HS-5 (cell line): ENCODE results near the gene HEPH.
"Not testable (repeated sequence)": the region's sequence is repeated elsewhere in the genome, so short reads cannot be mapped to it uniquely, and the experiment has no call there.

ENCODE experiments used
- DNase-seq: peaks from one replicate; pipeline ENCODE4 v3.0.0-alpha.2; 2012; ENCODE audit warnings: low read depth

Gene HEPH, protein sequence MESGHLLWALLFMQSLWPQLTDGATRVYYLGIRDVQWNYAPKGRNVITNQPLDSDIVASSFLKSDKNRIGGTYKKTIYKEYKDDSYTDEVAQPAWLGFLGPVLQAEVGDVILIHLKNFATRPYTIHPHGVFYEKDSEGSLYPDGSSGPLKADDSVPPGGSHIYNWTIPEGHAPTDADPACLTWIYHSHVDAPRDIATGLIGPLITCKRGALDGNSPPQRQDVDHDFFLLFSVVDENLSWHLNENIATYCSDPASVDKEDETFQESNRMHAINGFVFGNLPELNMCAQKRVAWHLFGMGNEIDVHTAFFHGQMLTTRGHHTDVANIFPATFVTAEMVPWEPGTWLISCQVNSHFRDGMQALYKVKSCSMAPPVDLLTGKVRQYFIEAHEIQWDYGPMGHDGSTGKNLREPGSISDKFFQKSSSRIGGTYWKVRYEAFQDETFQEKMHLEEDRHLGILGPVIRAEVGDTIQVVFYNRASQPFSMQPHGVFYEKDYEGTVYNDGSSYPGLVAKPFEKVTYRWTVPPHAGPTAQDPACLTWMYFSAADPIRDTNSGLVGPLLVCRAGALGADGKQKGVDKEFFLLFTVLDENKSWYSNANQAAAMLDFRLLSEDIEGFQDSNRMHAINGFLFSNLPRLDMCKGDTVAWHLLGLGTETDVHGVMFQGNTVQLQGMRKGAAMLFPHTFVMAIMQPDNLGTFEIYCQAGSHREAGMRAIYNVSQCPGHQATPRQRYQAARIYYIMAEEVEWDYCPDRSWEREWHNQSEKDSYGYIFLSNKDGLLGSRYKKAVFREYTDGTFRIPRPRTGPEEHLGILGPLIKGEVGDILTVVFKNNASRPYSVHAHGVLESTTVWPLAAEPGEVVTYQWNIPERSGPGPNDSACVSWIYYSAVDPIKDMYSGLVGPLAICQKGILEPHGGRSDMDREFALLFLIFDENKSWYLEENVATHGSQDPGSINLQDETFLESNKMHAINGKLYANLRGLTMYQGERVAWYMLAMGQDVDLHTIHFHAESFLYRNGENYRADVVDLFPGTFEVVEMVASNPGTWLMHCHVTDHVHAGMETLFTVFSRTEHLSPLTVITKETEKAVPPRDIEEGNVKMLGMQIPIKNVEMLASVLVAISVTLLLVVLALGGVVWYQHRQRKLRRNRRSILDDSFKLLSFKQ

DNA sequence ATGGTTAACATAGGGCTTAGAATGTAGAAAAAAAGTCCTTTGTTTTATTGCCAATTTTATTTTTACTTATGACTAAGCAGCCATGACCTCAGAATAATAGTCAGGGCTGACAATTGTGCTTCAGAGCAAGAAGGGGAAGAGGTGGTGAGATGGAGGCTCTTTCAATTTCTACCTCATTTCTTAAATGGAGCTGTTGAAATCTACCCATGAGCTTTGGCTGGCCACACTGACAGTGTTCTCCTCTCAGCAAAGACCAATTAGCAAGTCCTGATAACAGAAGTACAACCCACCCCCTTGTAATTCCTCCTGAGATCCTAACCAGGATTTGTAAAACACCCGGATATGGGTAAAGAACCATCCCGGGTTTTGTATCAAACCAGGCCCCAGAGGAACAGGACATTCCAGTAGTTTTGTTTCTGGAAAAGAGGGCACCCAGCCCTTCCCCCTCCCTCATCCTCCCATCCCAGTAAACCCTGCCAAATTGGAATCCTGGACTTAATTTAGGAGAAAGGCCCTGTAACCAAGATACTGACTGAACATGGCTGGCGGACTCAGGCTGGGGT is at the start of gene HEPH:
HEPH (plus strand) TSS at position 399 of the 563 bp plus-strand sequence. CDS start 6,324 bp downstream, outside the sequence.
- no peak for DNase-seq

DNA sequence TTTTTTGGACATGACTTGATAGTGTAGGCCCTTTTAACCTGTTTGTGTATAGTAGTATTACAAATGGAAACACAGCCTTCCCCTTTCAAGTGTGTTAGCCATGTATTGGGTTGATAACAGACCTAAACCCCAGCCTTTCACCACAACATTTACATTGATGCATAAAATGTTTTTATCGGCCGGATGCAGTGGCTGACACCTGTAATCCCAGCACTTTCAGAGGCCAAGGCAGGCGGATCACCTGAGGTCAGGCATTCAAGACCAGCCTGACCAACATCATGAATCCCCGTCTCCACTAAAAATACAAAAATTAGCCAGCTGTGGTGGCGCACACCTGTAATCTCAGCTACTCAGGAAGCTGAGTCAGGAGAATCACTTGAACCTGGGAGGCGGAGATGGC is 45.3 kb upstream of the HEPH start:
- not testable (repeated sequence) for DNase-seq

DNA sequence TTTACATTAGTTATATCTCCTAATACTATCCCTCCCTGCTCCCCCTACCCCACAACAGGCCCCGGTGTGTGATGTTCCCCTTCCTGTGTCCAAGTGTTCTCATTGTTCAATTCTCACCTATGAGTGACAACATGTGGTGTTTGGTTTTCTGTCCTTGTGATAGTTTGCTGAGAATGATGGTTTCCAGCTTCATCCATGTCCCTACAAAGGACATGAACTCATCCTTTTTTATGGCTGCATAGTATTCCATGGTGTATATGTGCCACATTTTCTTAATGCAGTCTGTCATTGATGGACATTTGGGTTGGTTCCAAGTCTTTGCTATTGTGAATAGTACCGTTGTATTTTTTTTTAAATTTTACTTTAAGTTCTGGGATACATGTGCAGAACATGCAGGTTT is 42.7 kb upstream of the HEPH start:
- DNase-seq: not testable (repeated sequence)

DNA sequence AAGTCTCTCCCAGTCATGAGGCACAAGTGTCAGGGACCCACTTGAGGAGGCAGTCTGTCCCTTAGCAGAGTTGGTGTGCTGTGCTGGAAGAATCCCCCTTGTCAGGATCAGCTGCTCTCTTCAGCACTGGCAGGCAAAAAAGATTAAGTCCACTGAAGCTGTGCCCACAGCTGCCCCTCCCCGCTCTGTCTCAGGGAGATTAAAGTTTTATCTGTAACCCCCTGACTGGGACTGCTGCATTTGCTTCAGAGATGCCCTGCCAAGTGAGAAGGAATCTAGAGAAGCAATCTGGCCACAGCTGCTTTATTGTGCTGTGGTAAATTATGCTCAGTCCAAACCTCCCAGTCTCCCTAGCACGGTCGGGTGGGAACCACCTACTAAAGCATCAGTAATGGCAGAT is 37.4 kb upstream of the HEPH start:
- DNase-seq: no peak

DNA sequence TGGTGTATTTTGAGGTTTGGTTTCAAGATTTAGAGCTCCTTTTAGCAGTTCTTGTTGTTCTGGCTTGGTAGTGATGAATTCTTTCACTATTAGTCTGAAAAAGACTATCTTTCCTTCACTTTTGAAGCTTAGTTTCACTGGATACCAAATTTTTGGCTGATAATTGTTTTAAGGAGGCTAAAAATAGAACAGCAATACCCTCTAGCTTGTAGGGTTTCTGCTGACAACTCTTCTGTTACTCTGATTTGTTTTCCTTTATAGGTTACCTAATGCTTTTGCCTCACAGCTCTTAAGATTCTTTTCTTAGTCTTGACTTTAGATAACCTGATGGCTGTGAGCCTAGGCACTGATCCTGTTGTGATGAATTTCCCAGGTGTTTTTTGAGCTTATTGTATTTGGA is 33.6 kb upstream of the HEPH start:
- no peak for DNase-seq

DNA sequence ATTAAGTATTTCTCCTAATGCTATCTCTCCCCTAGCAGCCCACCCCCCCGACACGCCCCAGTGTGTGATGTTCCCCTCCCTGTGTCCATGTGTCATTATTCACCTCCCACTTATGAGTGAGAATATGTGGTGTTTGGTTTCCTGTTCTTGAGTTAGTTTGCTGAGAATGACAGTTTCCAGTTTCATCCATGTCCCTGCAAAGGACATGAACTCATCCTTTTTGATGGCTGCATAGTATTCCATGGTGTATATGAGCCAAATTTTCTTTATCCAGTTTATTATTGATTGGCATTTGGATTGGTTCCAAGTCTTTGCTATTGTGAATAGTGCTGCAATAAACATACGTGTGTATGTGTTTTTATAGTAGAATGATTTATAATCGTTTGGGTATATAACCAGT is 28.8 kb upstream of the HEPH start:
- DNase-seq: not testable (repeated sequence)

DNA sequence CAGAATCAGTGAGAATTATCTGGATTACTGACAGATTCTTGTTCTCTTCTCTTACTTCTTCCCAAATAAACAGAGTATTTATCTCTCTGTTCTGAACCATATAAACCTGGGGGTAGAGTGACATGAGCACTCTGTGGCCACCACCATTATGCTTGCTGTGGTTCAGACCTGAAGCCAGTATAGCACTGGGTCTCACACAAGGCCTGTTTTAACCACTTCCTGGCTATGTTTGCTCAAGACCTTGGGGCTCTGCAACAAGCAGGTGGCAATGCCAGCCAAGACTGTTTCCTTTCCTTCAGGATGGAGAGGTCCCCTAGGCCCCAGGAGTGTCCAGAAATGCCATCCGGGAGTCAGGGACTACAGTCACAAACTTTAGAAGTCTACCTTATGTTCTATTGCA is 21.7 kb upstream of the HEPH start:
- DNase-seq: no peak

DNA sequence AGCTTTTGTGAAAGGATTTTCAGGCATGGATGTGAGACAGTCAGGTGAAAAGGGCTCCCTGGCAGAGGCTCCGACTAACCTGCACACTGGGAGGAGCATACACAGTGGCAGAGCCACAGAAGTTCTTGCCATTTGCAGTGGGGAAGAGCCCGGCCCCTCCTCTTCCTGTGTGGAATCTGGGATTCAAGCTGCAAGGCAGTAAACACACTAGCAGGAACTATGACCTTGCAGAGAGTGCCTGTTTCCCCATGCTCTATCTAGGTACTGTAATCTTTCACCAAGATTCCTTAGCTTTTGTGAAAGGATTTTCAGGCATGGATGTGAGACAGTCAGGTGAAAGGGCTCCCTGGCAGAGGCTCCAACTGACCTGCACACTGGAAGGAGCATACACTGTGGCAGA is 19.8 kb upstream of the HEPH start:
- no peak for DNase-seq

DNA sequence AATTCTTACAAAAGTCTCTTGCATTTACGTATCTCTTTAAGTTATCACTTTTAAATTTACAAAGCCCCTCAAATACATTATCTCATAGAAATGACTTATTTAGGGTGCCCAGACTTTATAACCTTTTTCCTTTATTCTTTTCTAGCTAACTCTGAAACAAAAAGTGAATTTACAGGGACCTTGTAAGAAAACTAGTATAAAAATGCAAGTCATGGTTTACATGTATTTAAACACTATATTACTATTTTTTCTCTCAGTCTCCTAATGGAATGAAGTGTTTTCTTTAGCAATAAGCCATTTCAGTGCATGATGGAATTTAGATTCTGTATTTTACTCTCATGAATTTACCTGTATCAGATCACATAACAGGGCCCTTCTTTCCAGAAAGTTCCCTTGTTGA is 14.5 kb upstream of the HEPH start:
- no peak for DNase-seq

DNA sequence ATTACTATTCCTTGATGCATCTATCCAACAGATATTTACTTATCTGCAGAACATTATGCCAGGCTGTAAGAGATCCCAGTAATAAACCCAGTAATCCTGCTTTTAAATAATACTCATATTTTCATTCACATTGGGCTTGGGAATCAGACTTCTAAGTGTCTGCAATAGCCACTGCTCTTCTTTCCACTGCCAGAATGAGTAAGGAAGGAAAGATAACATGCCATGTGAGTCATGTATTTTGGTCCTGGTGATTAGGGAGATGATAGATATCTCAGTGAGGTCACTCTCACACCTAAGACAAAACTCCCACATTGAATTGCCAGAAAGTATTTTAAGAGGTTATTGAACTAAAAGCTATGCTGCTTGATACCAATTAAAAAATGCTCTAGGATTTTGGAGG is 13.9 kb upstream of the HEPH start:
- no peak for DNase-seq

DNA sequence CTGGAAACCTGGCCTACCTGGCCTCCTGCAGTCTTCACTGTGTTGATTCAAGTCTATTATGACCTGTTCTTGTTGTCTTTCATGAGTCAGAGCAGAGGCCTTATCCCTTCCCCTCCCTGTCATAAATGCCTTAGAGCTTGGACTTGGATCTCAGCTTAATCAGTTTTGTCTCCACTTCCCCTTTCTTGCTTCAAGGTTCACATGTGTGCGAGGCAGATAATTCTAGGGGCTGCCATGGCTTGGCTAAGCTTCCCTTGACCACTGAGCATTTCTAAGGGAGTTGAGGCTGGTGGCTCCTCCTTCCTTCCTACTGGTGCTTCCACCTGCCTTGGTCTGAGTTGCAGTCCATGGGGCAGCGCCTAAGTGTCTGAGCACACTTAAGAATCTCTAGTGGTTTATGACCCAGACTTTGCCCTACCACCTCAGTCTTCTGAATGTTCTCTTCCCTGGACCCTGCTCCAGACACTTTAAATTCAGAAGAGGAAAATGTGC is 1.7 kb upstream of the HEPH start:
- no peak for DNase-seq

DNA sequence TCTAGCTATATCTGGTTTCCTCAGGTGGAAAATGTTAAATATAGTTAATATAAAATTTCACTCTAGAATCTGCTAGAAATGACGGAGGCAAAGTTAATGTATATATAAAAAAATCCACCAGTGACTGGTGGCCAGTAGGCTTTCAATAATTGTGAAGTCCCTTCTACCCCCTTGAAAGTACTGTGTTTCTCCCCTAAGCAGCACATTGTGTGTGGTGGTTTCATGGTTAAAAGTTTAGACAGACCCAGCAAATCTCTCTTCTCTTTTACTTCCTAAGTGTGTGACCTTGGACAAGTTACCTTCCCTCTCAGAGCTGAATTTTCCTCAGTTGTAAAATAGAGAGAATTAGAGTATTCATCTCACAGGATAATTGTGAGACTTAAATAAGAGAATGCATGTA is 600 bp upstream of the HEPH start:
- DNase-seq: no peak

DNA sequence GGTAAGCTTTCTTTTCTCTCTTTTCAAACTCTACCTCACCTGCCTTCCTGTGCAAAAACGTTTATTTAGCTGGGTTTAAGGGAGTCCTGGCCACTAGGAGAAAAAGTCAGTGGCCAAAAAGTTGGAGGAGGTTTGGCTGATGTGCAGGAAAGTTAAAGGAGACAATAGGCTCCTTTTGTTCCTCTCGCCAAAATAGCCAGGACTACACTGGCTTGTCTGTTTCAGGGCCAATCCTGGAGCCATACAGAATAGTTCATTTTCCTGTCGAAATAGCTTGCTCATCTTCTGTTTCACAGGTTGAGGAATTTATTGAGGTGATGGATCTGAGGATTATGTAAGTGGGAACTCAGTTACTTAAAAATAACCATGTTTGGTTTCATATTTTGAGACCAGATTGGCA is 423 bp downstream of the HEPH start:
- no peak for DNase-seq

DNA sequence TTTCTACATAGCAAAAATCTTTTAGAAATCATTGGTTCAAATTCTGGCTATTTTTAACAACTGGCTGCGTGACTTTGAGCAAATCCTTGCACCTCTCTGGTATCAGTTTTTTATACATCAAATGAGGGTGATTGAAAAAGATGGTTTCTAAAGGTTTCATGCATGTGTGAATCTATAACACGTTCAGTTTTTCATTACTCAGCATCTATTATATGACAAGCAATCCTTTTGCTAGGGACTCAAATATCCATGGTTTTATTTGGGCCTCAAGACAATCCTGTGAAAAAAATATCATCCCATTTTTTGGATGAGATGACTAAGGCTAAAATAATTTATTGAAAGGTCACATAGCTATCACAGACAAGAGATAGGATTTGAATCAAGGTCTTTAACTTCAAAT is 884 bp downstream of the HEPH start:
- no peak for DNase-seq

DNA sequence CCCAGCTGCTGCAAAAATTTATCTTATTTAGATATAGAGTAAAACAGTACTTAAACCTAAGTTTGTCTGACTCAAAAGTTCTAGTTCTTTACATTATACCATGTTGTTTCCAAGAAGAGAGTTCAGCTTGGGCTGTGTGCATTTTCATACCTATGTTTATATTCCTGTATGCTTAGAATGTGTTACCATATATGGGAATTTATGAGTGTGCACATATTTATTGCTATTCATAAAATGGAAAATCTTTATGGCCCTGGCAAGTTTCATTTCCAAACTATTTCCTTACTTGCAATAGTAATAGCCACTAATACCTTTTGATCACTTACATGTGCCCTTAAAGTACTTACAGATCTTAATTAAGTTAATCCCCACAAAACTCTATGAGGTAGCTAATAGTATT is 2.6 kb downstream of the HEPH start:
- no peak for DNase-seq

DNA sequence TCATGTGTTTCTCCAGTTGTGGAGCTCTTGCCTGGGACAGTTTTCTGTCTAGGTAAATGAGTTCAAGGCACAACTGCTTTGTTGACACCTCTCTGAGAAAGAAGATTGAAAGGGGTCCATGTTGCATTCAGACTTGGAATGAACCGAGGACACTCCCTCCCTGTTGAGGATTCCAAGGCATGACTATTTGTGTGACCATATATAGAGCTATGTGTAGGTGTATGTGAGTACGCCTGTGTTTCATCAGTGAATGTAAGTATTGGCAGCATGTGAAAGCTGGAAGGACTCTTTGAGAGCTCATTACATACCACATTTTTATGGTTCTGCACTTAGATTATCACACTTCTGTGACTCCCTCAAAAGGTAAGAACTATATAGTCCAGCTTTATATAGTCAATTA is 3.4 kb downstream of the HEPH start:
- no peak for DNase-seq

DNA sequence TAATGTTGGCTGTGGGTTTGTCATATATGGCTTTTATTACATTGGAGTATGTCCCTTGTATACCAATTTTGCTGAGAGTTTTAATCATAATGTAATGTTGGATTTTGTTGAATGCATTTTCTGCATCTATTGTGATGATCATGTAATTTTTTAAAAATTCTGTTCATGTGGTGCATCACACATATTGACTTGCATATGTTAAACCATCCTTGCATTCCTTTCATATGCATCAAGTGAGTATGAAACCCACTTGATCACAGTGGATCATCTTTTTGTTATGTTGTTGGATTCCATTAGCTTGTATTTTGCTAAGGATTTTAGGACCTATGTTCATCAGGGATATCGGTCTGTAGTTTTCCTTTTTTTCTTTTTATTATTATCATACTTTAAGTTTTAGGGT is 12.1 kb downstream of the HEPH start:
- no peak for DNase-seq

DNA sequence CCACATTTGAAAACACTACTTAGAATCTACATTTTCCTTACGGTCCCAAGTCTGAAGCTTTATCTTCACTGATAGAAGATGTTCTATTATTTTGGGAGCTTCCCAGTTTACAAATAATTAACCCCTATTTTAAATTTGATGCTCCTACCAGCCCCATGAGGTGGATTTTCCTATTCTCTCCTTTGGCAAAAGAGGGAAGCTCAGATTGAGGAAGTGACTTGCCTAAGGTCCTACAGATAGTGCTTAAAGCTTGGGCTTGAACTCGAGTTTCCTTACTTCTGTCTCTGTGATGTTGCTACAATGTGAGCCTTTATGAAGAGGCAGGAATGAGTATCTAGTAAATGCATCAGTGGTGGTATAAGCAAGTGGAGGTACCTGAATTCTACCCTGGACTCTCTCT is 27.5 kb downstream of the HEPH start:
- no peak for DNase-seq

DNA sequence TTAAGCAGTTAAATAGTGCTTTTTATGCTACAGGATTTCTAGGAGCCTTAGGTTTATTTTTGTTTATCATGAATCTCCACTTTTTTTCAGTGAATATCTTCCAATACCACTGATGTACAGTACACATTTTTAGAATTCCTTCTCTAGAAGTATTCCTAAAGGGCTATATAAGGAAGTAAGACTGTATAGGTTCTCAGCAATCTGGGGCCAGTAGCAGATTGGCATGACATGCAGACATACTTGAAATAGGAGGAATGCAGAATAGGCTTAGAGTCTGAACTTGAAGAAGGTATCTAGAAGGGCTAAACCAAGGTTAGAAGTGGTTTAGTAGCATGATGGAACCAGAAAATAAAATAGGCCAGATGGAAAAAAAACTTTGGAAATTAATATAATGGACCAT is 29.8 kb downstream of the HEPH start:
- DNase-seq: no peak

DNA sequence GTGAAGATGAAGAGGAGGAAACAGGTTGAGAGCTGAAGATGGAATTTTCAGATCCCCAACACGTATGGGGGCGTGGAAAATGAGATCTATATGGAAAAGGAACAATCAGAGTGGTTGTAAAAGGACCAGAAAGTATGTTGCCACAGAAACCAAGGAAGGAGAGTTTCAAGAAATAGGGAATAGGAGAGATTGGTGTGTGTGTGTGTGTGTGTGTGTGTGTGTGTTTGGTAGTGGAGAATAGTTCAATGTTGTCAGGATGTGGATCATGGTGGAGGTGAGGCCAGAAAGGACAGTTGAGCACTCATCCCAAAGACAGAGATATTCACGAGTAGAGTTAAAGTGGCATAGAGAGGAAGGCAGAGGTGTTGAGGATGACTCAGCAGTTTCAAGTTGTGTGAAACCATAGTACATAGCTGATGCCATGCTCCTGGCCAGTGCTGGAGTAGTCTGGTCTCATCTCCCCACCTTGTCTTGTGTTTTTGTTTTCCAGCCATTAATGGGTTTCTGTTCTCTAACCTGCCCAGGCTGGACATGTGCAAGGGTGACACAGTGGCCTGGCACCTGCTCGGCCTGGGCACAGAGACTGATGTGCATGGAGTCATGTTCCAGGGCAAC is 36.1 kb downstream of the HEPH start:
- DNase-seq: no peak

DNA sequence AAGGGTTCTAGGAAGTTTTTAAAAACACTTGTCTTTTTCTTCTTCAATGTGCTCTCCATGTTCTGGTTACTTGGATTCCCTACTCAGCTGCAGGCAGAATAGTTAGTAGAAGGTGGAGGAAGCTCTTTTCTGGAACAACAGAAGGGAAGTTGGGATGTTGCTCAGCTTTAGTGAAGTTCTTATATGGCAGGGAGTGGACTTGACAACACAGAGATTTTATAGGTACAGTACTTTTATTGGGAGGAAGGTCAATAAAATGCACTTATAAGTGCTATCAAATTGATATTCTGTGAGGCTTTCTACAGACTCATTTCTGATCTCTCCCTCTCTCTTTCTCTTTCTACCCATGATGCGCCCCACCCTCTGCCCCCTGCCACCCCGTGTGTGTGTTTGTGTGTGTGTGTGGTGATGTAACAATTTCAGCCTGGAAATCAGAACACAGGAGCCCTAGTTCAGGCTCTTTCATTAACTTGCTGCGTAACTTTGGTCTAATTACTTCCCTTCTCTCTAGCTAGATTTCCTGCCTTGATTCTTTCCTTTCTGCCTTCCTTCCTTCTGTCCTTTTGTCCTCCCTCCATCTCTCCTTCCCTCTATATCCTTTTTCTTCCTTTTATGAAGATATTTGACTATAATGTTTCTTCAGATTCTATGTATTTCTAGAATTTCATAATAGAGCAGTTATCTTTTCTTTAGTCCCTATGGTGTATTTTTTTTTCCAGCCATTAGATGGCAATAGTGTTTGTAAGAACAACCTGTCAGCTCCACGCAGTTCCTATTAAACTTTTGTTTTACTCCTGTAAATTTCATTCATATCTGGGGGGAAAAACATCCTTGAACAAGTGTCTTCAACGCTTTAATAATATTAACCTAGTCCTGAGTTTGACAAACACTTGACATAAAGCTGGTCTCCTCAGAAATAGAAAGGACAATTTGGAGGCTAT is 37.1 kb downstream of the HEPH start:
- no peak for DNase-seq
